ENCODE measurements around the gene ARHGEF11.

ARHGEF11 gene

GRCh38 chr1:157047062-157047410, 1.5 kb upstream of the ARHGEF11 start:
- no peak for DNase-seq

GRCh38 chr1:157044326-157044725, 1.2 kb downstream of the ARHGEF11 start:
- no peak for DNase-seq

DNA sequence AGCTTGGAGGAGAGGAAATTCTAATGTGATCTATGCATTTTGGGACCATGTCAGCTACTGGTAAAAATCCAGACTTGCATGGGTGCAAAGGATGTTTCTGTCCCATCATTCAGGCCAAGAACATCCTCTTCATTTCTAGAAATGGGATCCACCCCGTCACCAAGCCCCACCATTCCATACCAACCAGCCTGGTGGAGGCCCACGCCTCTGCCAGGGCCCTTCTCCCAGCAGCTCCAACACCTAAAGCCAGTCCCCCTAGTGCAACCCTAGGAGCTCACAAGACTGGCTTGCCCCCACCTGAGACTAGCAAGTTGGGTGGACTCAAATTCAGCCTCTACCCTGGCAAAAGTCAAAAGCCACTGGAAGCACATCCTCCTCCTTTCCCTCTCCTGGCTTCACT, 1.9 kb downstream of the ARHGEF11 start:
- DNase-seq: no peak

DNA sequence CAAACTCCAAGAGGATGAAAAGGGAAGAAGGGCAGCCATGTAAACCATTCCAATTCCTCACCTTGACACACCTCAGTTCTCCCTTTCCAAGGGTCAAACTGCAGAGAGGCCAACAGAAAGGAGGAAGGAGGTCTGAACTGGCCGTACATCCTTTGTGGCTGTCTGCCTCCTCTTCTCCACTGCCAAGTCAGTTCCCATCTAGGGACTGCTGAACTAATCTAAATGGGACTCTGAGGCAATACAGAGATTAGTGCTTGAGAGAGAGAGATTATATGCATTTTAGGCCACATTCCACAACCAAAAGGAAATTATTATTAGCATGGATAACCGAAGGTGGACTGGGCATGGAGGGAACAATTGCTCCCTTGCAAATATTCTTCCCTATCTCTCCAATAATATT, 2.7 kb downstream of the ARHGEF11 start:
- DNase-seq: no peak

- DNase-seq: no peak
Measured at GRCh38 chr1:157040802-157041201, 4.7 kb downstream of the ARHGEF11 start.

GRCh38 chr1:157035121-157035520, 10.4 kb downstream of the ARHGEF11 start:
- no peak for DNase-seq

- no peak for DNase-seq
Measured at GRCh38 chr1:157034137-157034800, 11.3 kb downstream of the ARHGEF11 start.

- no peak for DNase-seq
Measured at GRCh38 chr1:157033357-157033876, 12.1 kb downstream of the ARHGEF11 start.

- DNase-seq: no peak
Measured at GRCh38 chr1:157032303-157032702, 13.2 kb downstream of the ARHGEF11 start.

DNA sequence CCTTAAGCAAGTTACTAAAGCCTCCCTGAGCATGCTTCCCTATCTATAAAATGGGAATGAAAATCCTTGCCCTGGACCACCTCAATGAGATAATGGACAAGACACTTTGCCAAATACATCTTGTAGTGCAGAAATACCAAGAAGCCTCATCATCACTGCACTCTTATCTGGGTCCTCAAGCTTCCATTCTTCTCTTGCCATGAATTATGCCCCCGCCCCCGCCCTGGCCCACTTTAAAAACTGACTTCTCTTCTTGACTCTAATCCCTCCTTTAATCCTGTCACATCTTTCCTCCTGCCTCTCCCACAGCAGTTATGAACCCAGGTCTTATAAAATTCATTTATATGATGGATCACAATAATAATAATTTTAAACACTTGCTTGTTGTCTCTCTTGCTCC, 14.8 kb downstream of the ARHGEF11 start:
- no peak for DNase-seq

- no peak for DNase-seq
Measured at GRCh38 chr1:157028674-157029073, 16.9 kb downstream of the ARHGEF11 start.

DNA sequence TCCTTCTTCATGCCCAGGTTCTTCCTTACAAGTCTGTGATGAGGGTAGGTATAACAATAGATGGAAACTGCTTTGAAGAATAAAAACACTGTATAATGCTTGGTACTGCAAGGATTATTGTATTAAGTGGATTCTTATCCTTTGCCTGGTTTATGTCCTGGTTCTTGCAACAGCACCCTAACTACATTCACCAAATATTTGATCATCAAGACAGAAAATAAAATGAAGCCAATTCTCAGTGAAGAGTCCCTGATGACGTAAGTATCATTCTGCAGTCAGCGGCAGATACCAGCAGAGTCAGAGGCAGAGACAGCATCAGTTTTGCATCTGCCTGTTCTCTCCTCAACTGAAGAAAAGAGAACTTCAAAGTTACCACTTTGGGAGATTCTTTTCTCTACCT, 19.7 kb downstream of the ARHGEF11 start:
- DNase-seq: no peak

DNA sequence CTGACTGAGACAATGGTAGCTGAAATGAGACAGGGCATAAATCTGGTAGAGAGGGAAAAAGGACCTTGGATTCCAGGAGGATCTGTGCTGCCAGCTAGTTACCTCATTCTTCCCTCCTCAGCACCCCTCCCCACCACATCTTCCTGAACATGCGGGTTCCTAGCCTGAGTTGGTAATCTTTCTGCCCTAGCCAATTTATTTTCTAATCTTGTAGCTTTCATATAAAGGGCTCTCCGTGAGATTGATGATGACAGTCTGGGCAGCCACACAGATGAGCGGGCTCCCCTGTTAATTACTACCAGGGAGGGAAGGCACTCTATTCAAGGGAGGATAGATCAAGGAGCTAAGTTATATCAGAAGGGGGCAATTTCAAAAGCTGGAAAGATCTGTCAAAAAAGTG, 20.2 kb downstream of the ARHGEF11 start:
- no peak for DNase-seq

- no peak for DNase-seq
Measured at GRCh38 chr1:157021688-157022087, 23.9 kb downstream of the ARHGEF11 start.

DNA sequence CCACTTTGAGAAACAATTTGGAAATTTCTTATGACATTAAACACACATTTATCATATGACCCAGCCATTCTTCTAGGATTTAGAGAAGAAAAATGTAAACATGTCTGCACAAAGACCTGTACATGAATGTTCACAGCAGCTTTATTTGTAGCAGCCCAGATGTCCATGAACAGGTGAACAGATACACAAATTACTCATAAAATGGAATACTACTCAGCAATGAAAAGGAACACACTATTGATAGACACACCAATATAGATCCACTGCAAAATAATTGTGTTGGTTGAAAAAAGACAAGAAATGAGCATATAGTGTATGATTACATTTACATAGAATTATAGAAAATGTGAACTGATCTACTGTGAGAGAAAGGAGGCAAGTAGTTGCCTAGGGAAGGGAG, 26.1 kb downstream of the ARHGEF11 start:
- DNase-seq: no peak

DNA sequence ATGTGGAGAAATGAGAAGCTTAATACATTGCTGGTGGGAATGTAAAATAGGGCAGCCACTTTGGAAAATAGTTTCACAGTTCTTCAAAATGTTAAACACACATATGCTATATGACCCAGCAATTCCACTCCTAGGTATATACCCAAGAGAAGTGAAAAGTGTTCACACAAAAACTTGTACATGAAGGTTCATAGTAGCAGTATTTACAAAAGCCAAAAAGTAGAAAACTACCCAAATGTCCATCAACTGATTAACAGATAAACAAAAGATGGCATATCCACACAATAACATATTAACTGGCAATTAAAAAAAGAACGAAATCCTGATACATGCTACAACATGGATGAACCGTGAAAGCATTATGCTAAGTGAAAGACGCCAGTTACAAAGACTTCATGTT, 33.7 kb downstream of the ARHGEF11 start:
- no peak for DNase-seq

GRCh38 chr1:157008502-157008901, 37.0 kb downstream of the ARHGEF11 start:
- DNase-seq: no peak

GRCh38 chr1:157007306-157007705, 38.2 kb downstream of the ARHGEF11 start:
- no peak for DNase-seq

DNA sequence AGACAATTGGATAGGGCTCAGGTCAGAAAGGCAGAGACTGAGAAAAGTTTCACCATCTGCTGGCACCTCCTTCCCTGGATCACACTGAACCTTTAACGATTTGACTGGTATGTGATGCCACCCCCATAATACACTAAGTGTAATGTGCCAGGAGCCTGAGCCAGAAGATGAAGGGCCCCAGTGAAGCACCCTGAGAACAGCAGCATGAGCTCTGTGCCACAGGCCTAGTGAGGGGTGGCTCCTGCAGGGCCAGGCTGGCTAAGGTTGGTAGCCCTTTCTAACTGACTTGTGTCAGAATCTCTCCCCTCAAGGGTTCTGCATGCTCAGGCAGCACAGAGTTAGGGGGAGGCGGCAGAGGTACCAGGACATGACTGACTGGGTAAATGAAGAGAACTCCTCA, 38.9 kb downstream of the ARHGEF11 start:
- DNase-seq: no peak

DNA sequence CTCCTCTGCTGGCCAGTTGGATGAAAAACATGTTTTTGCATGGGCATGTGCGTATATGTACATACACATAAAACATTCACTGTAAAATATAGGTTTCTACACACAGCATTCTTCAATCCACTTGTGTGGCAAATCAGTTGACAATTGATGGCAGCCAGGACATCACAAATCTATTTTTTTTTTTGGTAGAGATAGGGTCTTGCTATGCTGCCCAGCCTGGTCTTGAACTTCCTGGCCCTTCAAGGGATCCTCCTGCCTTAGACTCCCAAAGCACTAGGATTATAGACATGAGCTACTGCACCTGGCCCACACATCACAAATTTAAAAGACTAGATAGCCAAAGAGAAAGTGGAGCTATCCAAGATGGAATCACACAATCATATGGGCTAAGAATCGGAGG, 39.6 kb downstream of the ARHGEF11 start:
- no peak for DNase-seq

- DNase-seq: no peak
Measured at GRCh38 chr1:157004806-157005205, 40.7 kb downstream of the ARHGEF11 start.

DNA sequence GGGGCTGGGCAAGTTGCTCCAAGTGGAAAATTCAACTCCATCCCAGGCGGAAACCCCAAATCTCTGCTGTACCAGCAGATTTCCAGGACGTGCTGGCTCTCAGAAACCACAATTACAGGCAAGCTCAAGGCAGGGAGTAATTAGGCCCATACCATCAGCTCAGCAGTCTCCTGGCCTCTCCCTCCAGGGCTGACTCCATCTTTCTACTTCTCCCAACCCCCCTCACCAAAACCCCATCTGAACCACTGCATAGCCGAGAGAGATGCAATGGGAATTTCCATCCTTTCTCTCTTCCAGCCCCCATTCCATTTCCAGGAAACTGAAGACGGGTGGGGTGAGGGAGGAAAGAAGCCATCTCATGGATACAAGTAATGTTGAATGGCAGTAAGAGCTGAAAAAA, 41.2 kb downstream of the ARHGEF11 start:
- DNase-seq: no peak

GRCh38 chr1:157001304-157001703, 44.2 kb downstream of the ARHGEF11 start:
- no peak for DNase-seq

DNA sequence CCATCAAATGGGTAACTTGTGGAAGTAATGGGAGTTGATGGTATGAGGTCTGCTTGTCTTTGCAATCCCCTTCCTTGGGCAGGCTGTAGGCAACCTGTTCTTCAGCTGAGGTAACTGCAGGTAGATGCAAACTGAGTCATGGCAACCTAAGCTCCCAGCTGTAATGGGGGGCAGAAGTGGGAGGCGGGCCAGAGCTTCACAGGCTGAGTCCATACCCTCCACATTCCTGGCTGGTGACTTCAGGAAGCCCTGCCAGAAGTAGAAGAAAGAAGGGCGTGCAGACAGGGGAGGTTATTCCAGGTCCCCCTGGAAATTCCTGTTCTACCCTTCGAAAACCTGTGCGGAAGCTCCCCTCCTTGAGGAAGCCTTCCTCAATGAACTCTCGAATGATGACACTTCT, 44.9 kb downstream of the ARHGEF11 start:
- DNase-seq: no peak

GRCh38 chr1:156999596-157000320, 45.8 kb downstream of the ARHGEF11 start:
- DNase-seq: no peak

Data from activated CD4-positive, alpha-beta T cell treated with anti-CD3 and anti-CD28 coated beads, Interleukin-10, Interleukin-2, amounts not matched to agents 100 ng/mL and 50 ng/mL, durations not matched to agents 16 hours and 8 hours (primary cell).